PC-3 (cell line): ENCODE data around the gene RPA4.
"Not testable (repeated sequence)": the region's sequence is repeated elsewhere in the genome, so short reads cannot be mapped to it uniquely, and the experiment has no call there.

ENCODE experiments used
- EZH2phosphoT487 ChIP-seq: fragments of 300-600 bp; sonication (generic); IDR thresholded peaks from 2 replicates; pipeline ENCODE4 v1.6.1; 2018; ENCODE audit warnings: mild to moderate bottlenecking, antibody characterized with exemption, low read length, borderline replicate concordance
- TF ChIP-seq, protein P1 (sequence below): fragments of 300-600 bp; sonication (generic); conservative IDR thresholded peaks from 2 replicates; pipeline ENCODE4 v1.5.1; 2017; ENCODE audit warnings: antibody characterized with exemption, low read depth, mild to moderate bottlenecking, low read length

DNA sequence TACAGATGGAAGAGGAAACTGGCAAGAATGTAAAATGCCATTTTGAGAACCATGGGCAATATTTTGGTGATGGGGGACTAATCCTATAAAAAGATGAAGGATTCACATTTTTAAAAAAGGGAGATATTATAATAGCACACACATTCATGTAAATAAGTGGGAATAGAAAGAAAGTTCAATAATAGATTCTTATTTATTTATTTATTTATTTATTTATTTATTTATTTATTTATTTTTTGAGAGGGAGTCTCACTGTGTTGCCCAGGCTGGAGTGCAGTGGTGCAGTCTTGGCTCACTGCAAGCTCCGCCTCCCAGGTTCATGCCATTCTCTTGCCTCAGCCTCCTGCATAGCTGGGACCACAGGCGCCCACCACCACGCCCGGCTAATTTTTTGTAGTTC is 24.3 kb upstream of the RPA4 start:
- TF ChIP-seq EZH2phosphoT487 = not testable (repeated sequence)
- TF ChIP-seq, protein P1, sequence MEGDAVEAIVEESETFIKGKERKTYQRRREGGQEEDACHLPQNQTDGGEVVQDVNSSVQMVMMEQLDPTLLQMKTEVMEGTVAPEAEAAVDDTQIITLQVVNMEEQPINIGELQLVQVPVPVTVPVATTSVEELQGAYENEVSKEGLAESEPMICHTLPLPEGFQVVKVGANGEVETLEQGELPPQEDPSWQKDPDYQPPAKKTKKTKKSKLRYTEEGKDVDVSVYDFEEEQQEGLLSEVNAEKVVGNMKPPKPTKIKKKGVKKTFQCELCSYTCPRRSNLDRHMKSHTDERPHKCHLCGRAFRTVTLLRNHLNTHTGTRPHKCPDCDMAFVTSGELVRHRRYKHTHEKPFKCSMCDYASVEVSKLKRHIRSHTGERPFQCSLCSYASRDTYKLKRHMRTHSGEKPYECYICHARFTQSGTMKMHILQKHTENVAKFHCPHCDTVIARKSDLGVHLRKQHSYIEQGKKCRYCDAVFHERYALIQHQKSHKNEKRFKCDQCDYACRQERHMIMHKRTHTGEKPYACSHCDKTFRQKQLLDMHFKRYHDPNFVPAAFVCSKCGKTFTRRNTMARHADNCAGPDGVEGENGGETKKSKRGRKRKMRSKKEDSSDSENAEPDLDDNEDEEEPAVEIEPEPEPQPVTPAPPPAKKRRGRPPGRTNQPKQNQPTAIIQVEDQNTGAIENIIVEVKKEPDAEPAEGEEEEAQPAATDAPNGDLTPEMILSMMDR = not testable (repeated sequence)
